ENCODE measurements around the gene CAMSAP2.

Gene CAMSAP2, protein sequence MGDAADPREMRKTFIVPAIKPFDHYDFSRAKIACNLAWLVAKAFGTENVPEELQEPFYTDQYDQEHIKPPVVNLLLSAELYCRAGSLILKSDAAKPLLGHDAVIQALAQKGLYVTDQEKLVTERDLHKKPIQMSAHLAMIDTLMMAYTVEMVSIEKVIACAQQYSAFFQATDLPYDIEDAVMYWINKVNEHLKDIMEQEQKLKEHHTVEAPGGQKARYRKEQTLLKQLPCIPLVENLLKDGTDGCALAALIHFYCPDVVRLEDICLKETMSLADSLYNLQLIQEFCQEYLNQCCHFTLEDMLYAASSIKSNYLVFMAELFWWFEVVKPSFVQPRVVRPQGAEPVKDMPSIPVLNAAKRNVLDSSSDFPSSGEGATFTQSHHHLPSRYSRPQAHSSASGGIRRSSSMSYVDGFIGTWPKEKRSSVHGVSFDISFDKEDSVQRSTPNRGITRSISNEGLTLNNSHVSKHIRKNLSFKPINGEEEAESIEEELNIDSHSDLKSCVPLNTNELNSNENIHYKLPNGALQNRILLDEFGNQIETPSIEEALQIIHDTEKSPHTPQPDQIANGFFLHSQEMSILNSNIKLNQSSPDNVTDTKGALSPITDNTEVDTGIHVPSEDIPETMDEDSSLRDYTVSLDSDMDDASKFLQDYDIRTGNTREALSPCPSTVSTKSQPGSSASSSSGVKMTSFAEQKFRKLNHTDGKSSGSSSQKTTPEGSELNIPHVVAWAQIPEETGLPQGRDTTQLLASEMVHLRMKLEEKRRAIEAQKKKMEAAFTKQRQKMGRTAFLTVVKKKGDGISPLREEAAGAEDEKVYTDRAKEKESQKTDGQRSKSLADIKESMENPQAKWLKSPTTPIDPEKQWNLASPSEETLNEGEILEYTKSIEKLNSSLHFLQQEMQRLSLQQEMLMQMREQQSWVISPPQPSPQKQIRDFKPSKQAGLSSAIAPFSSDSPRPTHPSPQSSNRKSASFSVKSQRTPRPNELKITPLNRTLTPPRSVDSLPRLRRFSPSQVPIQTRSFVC (N-terminal part only)

DNA sequence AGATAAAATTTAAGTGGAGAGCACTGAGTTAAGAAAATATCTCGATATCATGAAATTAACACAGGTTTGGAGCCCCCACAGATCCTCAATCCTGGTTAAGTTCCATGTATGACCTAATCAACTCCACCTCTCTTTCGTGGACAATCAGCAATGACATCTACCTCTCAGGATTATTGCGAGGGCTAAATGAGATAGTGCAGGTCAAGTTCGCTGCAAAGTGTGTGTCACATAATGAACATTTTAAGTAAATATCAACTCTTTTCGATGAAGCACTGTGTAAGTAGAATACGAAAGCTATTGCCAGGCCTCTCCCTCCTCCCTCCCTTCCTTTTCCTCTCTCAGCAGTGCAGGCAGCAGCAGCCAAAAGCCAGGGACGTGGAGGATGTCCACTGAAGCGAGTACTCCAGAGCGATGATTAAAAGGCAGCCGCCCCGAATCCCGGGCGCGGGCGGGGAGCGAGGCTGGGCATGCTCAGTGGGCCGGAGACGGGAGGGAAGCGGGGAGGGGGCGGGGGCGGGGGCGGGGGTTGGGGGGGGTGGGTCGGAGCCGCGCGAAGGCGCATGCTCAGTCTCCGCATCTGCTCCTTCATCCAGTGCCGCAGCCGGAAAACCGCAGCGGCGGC lies at the start of gene CAMSAP2:
Gene CAMSAP2, plus strand, starts transcription at position 567 of the 622 bp plus-strand sequence. CDS start 935 bp downstream, outside the sequence.
- peak; percentile 92 for DNase-seq (ENCODE audit: low read depth)

DNA sequence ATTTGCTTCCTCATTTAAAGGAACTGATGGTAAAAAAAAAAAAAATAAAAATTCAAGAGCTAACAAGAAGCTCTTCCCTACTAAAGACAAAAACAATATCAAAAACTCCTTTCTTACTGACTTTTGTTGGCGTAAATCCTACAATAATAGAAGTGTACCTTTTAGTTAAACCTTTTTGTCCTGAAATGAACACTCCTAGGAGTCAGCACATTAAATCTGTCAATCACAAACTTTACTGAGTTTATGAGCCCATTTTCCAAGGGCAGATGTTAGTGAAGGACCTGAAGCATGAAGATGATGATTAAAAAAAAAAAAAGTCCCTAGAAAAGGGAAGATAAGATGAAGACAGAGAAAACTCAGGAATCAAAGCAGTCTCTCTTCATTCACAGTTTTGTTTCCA lies 46.4 kb upstream of the CAMSAP2 start:
- DNase-seq (ENCODE audit: low read depth), result no peak

DNA sequence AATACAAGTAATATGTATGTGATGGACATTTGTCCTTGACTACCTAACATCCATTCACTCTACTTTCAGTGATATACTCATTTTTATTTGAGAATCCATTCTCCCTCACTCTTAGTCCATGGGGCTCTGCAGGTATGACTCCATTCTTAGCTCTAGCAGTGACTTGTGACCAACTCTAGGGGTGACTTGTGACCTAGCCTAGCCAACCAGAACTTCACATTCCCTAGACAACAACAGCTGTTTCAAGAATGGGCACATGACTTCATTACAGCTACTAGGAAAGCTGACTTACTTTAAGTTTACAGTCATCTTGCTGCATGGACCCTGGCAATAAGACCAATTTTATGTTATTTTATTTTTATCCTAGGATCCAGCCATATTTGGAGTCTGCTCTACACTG lies 45.4 kb upstream of the CAMSAP2 start:
- no peak for DNase-seq (ENCODE audit: low read depth)

DNA sequence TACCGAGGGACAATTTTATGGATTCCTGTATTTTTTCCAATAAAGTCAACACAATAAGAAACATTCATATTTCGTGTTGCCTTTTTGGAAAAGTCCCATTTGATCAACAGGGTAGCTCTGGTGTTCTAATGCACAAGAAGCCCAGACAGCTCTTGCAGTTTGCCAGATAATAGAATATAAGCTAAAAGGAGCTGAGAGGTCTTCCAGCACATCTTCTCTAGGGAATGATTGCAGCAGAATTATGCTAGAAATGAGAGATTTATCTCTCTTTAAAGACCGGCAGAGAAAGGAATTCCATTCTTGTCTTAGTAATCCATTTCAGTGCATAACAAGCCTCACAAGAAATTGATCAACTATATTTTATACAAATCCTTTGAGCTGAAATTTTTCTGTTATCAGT lies 44.0 kb upstream of the CAMSAP2 start:
- no peak for DNase-seq (ENCODE audit: low read depth)

DNA sequence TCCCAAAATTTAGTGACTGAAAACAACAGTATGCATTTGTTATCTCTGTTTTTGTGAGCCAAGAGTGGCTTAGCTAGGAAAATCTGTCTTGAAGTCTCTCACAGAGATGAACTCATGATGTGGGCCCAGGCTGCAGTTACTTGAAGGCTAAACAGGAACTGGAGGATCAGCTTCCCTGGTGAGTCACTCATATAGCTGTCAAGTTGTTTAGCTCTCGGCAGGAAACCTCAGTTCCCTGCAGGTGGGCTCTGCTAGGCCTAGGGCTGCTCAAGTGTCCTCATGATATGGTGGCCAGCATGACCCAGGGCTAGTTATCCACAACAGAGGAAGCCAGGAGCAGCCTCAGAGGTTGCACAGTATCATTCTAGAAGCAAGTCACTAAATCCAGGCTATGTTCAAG lies 38.8 kb upstream of the CAMSAP2 start:
- peak; percentile 84 for DNase-seq (ENCODE audit: low read depth)

DNA sequence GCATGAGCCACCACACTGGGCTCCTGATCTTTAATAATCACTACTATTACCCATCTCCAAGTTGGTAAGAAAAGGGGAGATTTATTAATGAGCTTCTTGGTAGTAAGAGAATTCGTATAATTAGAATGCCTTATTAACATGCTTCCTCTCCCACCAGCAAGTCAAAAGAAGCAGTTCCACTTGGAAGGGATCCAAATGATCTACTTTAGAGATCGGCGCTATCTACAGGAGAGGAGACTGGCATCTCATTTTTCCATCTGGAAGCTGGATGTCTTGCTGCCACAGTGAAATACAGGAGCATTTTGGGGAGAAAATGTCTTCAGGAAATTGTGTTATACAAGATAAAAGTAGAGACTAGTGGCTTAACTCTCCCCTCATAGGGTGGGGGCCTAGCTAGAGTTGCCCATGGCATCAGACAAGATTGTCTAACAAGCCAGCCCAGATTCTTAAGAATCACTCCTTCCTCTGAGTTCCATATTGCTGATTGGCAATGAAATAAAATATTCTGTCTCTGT lies 33.6 kb upstream of the CAMSAP2 start:
- no peak for DNase-seq (ENCODE audit: low read depth)

DNA sequence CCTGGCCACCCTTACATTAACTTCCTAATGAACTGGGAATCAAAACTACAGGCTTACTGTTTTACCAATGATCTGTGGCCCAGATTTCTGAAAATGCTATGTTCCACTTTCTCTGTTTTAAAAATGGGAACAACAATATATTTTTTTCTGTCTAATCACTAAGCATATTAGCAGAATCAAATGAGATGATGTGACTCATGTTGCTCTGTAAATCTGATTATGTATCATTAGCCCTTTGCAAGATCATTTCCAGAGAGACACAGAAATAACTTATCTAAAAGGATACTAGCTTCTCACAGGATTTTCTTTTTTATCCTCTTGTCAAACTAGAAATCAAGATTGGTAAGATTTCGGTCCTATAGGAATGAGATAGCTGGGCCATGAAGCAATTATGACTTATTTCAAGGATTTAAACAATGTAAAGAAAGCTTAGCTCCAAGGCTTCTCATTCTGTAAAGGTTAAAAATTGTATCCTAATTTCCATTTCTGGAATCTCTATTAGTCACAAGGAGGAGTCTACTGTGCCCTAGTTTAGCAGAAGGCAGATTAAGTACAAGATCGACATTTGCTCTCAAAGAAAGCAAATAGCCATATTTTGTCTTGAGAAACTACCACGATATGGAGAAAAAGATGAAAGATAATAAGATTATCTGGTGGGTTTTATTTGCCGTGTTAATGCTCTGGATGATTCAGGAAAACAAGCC lies 32.4 kb upstream of the CAMSAP2 start:
- no peak for DNase-seq (ENCODE audit: low read depth)

DNA sequence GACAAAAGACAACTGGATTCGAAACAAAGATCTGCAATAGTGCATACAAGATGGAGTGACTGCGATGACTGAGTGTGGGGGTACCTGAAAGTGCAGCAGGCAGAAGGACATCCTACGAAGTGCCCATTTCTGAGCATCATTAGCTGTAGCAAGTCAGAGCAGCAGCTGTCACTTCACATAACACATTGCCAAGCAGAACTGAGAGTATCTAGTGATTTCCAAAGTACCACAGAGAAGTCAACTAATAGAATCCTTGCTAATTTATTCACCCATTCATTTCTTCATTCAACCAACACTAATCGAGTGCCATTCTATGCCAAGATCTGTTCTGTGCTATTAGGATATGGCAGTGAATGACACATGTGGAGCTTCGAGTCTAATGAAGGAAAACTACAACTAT lies 31.6 kb upstream of the CAMSAP2 start:
- DNase-seq (ENCODE audit: low read depth), result no peak

DNA sequence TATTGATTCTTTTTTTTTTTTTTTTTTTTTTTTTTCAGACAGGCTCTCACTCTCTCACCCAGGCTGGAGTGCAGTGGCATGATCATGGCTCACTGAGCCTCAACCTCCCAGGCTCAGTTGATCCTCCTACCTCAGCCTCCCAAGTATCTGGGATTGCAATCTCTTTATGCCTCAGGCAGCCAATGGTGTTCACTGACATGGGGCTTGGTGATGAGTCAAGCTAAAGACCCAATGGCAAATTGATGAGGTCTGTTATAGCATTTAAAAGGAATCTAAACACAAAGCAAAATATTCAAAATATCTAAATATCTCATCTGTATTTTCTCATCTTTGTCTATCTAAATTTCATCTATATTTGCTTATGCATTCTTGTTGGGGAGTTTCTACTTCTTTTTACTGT lies 30.5 kb upstream of the CAMSAP2 start:
- no peak for DNase-seq (ENCODE audit: low read depth)

DNA sequence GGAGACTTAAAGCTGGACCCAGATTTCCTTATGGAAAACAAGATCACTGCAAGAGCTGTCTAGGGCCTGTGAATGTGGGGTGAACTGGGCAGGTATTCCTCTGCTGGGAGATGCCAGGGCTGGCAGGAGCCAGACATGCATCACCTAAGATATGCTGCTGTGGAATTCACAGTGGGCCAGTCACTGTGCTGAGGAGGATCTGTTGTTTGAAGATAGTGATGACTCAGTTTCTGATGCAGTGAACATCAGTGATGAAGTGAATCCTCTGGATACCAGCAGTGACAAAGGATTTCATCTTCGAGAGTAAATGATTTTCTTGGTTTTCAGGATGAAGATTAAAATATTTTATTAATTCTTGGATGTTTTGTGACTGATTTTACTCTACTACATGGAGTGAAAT lies 29.9 kb upstream of the CAMSAP2 start:
- DNase-seq (ENCODE audit: low read depth), result peak; percentile 73

DNA sequence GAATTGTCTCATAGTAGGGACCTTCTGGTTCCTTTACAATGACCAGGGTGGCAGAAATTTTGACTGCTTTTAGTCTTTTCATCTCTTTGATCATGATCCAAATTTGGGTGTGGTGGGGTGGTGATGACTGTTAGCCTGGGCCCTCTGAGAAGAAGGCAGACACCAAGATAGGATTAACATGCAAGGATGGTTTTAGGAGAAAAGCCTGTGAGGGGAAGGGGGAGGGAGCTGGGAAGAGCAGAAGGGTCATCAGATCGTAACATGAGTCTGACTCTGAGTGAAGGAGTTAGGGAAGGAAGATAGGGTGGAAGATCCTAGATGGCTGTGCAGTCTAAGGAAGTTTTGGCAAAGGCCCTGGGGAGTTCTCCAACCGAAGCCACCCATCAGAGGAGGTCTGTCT lies 28.5 kb upstream of the CAMSAP2 start:
- DNase-seq (ENCODE audit: low read depth), result no peak

DNA sequence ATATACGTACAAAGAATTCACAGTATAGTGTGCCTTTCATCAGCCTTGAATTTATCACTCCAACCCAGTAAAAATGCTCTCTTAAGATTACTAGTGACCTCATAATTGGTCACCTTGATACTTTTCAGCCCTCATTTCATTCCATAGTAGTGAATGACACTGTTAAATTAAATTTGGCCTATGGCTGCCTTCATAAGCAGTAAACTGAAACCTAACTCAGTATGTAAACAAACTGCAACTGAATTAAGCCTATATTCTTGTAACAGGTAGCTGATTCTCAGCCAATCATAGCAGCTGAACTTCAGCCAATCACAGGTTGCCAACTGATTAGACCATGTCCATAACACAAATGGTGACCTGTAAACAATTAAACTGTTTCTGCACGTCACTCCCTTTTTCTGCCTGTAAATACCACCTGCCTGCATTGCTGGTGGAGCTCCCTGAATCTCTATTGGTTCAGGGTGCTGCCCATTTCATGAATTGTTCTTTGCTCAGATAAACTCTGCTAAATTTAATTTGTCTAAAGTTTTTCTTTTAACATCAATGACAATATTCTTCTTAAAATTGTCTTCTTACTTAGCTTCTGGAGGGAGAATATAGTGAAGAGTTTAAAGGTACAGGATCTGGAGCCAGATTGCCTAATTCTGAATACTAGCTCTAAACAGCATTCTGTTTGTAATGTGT lies 24.0 kb upstream of the CAMSAP2 start:
- no peak for DNase-seq (ENCODE audit: low read depth)

DNA sequence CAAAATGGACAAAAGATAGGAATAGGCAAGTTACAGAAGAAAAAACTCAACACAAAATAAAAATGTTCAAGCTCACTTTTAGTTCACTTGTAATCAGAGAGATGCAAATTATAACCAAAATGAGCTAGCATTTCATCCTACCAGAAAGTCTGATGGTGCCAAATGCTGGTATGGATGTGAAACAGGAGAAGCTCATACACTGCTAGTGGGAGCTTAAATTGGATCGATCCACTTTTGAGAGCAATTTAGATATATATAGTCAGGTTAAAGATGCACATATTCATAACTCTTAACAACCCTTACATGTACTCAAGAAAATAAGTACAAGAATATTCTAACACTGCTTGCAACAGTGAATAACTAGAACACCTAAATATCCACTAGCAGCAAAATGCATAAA lies 18.5 kb upstream of the CAMSAP2 start:
- DNase-seq (ENCODE audit: low read depth), result no peak

DNA sequence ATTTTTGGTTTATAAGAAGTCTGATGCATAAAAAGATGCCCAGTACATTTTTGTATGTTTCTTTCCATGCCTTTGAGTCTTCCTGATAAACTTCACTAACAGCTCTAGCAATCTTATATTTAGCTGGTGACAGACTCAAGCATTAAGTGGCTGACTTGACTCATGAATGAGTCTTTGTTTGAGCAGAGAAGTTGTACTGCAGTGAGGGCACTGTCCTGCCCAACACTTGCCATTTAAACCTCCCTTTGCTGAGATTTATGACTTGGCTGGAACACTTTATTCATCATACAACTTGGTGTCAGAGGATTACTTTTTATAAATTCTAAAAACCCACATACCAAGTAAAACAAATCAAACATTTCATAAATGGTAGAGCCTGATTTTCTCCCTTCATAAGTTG lies 14.6 kb upstream of the CAMSAP2 start:
- peak; percentile 19 for DNase-seq (ENCODE audit: low read depth)

DNA sequence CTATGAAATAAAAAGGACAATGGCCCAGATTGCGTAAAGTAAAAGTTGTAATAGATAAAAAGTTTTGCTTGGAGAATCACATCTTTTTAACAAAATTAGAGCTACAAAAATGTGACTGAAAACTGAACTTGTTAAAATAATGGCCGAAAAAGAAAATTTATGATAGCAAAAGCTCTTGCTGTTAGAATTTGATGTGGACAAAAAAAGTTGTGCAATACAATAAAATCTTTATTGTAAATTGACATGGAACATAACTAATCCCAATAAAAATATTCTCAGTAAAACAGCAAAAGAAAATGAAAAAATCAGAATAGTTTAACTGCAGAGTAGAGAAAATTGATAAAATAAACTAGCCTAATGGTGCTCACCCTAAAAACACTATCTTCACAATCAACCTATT lies 11.4 kb upstream of the CAMSAP2 start:
- DNase-seq (ENCODE audit: low read depth), result no peak

DNA sequence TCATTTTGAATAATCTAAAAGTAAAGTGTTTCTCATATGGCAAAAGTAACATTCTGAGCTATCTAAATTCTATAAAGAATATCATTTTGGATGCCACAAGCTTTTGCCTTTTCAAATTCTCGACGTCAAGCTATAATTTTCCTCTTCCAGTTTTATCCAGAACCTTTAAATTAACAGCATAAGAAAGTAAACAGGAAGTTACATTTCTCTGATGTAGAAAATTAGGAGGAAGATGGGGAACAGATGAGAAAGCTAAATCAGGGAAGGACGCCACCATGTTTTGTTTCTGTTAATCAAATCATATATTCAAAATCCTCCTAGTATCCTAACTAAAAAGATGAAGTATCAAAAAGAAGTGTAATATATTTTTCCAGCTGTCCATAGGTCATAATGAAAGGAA lies 8.8 kb upstream of the CAMSAP2 start:
- no peak for DNase-seq (ENCODE audit: low read depth)

DNA sequence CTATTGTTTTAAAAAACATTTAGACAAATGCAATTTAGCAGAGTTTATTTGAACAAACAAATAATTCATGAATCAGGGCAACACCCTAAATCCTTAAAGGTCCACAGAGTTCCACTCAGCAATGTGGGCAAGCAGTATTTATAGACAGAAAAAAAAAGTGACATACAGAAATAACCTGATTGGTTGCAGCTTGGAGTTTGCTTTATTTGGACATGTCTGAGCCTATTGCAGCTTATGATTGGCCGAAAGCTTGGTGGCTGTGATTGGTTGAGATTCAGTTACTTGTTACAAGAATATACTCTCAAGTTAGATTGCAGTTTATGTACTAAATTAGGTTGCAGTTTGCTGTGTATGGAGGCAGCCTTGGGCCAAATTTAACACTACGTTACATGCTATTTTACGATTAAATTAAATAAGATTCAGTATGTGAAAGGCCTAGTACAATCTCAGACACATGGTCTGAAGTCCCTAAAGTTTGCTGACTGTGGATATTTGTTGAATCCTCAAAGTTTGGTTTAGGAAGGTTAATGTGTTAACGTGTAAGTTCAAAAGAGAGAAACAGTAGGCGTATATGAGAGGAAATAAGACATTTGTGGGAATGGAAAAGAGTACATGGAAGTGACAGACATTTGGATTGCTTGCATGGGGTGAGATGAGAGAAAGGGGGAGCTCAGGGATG lies 6.9 kb upstream of the CAMSAP2 start:
- DNase-seq (ENCODE audit: low read depth), result no peak

DNA sequence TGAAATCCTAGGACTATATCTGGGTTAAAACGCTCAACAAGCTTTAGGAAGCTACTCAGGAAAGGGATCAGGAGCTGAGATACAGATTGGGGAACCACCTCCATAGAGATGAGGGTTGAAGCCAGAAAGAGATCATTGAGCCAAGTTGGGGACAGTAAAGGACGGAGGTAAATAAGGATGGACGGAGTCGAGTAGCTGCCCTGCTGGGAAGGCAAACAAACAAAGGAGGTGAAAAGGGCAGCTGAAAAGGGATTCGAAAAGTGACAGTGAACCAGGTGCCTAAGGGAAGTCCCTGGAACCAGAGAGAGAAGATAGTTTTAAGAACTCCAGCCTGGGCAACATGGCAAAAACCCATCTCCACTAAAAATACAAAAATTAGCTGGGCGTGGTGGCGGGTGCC lies 6.3 kb upstream of the CAMSAP2 start:
- DNase-seq (ENCODE audit: low read depth), result no peak

DNA sequence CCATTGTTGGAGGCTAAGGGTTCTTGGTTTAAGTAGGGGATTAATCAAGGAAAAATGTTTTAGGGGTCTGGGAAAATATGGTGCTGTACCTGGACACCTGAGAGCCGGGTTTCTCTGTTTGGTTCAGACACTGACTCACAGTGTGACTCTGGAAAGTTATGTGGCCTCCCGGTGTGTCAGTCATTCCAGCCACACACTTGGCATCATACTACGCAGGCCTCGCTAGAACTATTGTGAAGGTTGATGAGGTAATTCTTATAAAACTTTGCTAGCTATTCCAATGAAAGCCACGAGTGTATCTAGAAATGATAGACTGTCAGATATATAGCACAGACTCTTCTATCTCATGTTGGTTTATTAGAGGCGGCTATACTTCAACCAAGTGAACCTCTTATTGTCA lies 4.8 kb upstream of the CAMSAP2 start:
- DNase-seq (ENCODE audit: low read depth), result no peak

DNA sequence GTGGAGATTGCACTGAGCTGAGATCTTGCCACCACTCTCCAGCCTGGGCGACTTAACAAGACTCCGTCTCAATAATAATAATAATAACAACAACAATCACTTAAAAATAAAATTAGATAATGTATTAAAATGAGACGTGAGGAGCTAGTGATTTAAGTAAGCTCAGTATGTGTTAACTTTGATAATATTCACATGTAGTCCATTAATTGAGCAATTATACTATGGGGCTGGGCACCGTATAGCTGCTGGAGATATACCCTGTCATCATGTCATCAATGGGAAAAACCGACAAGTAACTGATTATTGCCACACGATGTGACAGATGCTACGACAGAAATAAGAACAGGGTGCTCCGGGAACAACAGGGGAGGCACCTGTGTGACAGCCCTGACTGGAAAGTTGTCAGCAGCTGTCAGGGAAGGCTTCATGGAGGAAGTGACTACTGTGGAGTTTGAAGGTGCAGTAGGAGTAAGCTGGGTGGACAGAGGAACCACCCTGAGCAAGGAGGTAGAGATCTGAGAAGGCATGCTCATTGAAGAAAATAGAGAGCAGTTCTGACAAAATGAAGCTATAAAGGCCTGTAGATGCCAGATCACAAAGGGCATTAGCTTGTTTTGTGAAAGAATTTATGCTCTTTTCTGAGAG lies 924 bp upstream of the CAMSAP2 start:
- no peak for DNase-seq (ENCODE audit: low read depth)

Measured in ELR (cell line).